ENCODE data around the gene KCNB1.

GRCh38 chr20:49400410-49400809, 82.1 kb downstream of the KCNB1 start:
- TF ChIP-seq POLR2A (IDR thresholded peaks at IDR 0.05; ENCODE audit: extremely low read depth, insufficient read length) (no peak), CTCF (IDR thresholded peaks at IDR 0.05; ENCODE audit: low read depth, low read length) (no peak), MYC (IDR thresholded peaks at IDR 0.05; ENCODE audit: low read depth, low read length) (no peak)

All from NB4 (cell line).